ENCODE measurements around the gene KRT84. TPM values are rescaled to one million over a fixed set of nuclear protein-coding genes. Genes with fewer than 3 reads are reported as not detected.

KRT84 gene
- not detected in 2 replicates for total RNA-seq

- TF ChIP-seq CTCF (conservative IDR thresholded peaks at IDR 0.05; ENCODE audit: low read depth, low read length) = no peak
- H3K4me3 ChIP-seq (ENCODE audit: low read depth, low read length) = no peak within 1 kb of the TSS
- DNase-seq (ENCODE audit: low read depth) = no peak
Observed at GRCh38 chr12:52385226-52385702, at the start of gene KRT84. Gene KRT84, minus strand, starts transcription at chr12:52385652. Its CDS starts 67 bp downstream, at chr12:52385585.

- no peak for DNase-seq (ENCODE audit: low read depth)
- H3K4me3 ChIP-seq (ENCODE audit: low read depth, low read length) = no peak overlapping the region
- no peak for TF ChIP-seq CTCF (conservative IDR thresholded peaks at IDR 0.05; ENCODE audit: low read depth, low read length)
Observed at GRCh38 chr12:52434760-52435530, 49.5 kb upstream of the KRT84 start.

GRCh38 chr12:52434081-52434733 lies 48.8 kb upstream of the KRT84 start, which contains the start of gene KRT75:
Gene KRT75, minus strand, starts transcription at chr12:52434371. Its CDS starts 67 bp downstream, at chr12:52434304.
- no peak for TF ChIP-seq CTCF (conservative IDR thresholded peaks at IDR 0.05; ENCODE audit: low read depth, low read length)
- DNase-seq (ENCODE audit: low read depth) = no peak
- no peak within 1 kb of the TSS for H3K4me3 ChIP-seq (ENCODE audit: low read depth, low read length)

GRCh38 chr12:52433501-52434080 lies 48.1 kb upstream of the KRT84 start:
- no peak overlapping the region for H3K4me3 ChIP-seq (ENCODE audit: low read depth, low read length)
- no peak for TF ChIP-seq CTCF (conservative IDR thresholded peaks at IDR 0.05; ENCODE audit: low read depth, low read length)
- no peak for DNase-seq (ENCODE audit: low read depth)

- TF ChIP-seq CTCF (conservative IDR thresholded peaks at IDR 0.05; ENCODE audit: low read depth, low read length) = no peak
- no peak overlapping the region for H3K4me3 ChIP-seq (ENCODE audit: low read depth, low read length)
- no peak for DNase-seq (ENCODE audit: low read depth)
Observed at GRCh38 chr12:52432559-52433207, 47.2 kb upstream of the KRT84 start.

- no peak for TF ChIP-seq CTCF (conservative IDR thresholded peaks at IDR 0.05; ENCODE audit: low read depth, low read length)
- no peak overlapping the region for H3K4me3 ChIP-seq (ENCODE audit: low read depth, low read length)
- DNase-seq (ENCODE audit: low read depth) = no peak
Observed at GRCh38 chr12:52428121-52428520, 42.7 kb upstream of the KRT84 start.

Data from epithelial cell of proximal tubule (primary cell).